B cell (primary cell): ENCODE results near the gene SLC9A9.

ENCODE experiments used
- EZH2 ChIP-seq: IDR thresholded peaks from 2 replicates; pipeline ENCODE4 v1.6.1; 2012; ENCODE audit warnings: borderline replicate concordance, low read depth, mild to moderate bottlenecking, moderate library complexity, low read length; ENCODE audit not compliant: insufficient read depth, poor library complexity, severe bottlenecking
- TF ChIP-seq, protein P1 (sequence below): fragments of 200-600 bp; IDR thresholded peaks from one replicate; pipeline ENCODE4 v1.8.0; 2022; ENCODE audit warnings: antibody characterized with exemption, mild to moderate bottlenecking

- TF ChIP-seq, protein P1, sequence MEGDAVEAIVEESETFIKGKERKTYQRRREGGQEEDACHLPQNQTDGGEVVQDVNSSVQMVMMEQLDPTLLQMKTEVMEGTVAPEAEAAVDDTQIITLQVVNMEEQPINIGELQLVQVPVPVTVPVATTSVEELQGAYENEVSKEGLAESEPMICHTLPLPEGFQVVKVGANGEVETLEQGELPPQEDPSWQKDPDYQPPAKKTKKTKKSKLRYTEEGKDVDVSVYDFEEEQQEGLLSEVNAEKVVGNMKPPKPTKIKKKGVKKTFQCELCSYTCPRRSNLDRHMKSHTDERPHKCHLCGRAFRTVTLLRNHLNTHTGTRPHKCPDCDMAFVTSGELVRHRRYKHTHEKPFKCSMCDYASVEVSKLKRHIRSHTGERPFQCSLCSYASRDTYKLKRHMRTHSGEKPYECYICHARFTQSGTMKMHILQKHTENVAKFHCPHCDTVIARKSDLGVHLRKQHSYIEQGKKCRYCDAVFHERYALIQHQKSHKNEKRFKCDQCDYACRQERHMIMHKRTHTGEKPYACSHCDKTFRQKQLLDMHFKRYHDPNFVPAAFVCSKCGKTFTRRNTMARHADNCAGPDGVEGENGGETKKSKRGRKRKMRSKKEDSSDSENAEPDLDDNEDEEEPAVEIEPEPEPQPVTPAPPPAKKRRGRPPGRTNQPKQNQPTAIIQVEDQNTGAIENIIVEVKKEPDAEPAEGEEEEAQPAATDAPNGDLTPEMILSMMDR, result no peak
- TF ChIP-seq EZH2, result no peak
Measured at GRCh38 chr3:143339451-143339850, 508.8 kb downstream of the SLC9A9 start.
